ENCODE results near the gene PDAP1. TPM values are rescaled to one million over a fixed set of nuclear protein-coding genes. Genes with fewer than 3 reads are reported as not detected.

PDAP1 gene
- total and polyA plus RNA-seq, 2 experiments from 2014 or later = 93.1 to 134 TPM

DNA sequence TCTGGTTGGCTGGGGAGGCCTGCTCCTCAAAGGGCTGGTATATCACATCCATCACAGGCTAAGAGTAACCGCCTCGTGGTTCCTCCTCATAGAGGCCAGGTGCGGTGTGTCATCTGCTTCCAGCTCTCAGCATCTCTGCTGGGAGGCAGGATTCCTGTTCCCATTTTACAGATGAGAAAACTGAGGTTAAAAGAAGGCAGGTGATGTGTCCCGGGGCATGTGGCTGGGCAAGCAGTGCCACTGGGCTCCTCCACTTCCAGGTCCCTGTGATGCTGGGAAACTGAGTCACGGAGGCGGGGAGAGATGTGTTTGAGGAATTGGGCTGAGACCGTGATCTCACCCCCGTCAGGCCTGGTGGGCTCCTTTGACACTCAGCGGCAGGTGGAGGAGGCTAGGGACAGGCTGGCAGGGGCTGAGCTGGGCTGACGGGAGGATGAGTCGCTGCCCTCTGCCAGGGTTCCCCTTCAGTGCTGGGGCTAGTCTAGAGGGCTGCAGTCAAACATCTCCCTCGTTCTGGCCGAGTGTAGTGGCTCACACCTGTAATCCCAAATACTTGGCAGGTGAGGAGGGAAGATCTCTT, 24.5 kb downstream of the PDAP1 start (continued):
- TF ChIP-seq, protein P1, sequence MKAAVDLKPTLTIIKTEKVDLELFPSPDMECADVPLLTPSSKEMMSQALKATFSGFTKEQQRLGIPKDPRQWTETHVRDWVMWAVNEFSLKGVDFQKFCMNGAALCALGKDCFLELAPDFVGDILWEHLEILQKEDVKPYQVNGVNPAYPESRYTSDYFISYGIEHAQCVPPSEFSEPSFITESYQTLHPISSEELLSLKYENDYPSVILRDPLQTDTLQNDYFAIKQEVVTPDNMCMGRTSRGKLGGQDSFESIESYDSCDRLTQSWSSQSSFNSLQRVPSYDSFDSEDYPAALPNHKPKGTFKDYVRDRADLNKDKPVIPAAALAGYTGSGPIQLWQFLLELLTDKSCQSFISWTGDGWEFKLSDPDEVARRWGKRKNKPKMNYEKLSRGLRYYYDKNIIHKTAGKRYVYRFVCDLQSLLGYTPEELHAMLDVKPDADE (IDR thresholded peaks at IDR 0.05) = no peak

DNA sequence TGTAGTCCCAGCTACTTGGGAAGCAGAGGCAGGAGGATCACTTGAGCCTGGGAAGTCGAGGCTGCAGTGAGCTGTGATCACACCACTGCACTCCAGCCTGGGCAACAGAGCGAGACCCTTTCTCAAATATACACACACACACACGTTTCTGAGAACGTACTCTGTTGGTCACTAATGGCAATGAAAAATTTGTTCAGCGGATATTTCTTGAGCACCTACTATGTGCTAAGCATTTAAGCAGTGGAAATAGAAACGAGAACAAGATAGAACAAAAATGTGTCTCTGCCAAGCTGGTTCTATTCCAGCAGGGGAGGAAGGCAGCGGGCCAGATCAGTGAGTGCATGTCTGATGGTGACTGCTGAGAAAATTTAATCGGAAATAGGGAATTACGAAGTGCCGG, 25.2 kb downstream of the PDAP1 start:
- ATAC-seq (no peak), DNase-seq (ENCODE audit: low spot score) (no peak)
- Histone ChIP-seq H3K36me3 (ENCODE audit: insufficient read depth) (no peaks in the 10 kb centered on the region), H3K4me1 (ENCODE audit: insufficient read depth) (0 out of 2 replicates have a peak, but pooled peaks cover 10% of the 10 kb centered on the region), H3K9me2 (ENCODE audit: insufficient read depth) (no peaks in the 10 kb centered on the region), H3K4me3 (no peak overlapping the region), H3K4me2 (no peak overlapping the region), H3K27ac (ENCODE audit: low read depth) (no peak overlapping the region), H3F3A (replicated peaks; ENCODE audit: low read depth) (no peaks in the 10 kb centered on the region), H3K79me2 (replicated peaks; ENCODE audit: insufficient read depth) (peaks cover 12% of the 10 kb centered on the region), H3K27me3 (ENCODE audit: insufficient read depth) (no peaks in the 10 kb centered on the region), H4K20me1 (replicated peaks; ENCODE audit: insufficient read depth) (peaks cover 13% of the 10 kb centered on the region; the same call in 1 of the 2 replicates), H2AFZ (no peak overlapping the region)
- H3K9me3 Mint-ChIP-seq = no peaks in the 10 kb centered on the region
- H3K36me3 Mint-ChIP-seq (ENCODE audit: low read depth) = peaks cover 20% of the 10 kb centered on the region
- peaks cover 12% of the 10 kb centered on the region for H3K27me3 Mint-ChIP-seq (ENCODE audit: insufficient read depth, low read depth, poor library complexity)
- H3K27ac Mint-ChIP-seq = no peak overlapping the region
- peaks cover 14% of the 10 kb centered on the region for H3K4me1 Mint-ChIP-seq
- H3K4me3 Mint-ChIP-seq = no peak overlapping the region; the same call in 2 of the 3 replicates
- TF ChIP-seq JUNB (IDR thresholded peaks at IDR 0.05; ENCODE audit: unreplicated experiment) (no peak), POLR2AphosphoS5 (IDR thresholded peaks at IDR 0.05; ENCODE audit: low read depth) (no peak), EZH2phosphoT487 (IDR thresholded peaks at IDR 0.05; ENCODE audit: unreplicated experiment) (no peak), STAT1 (IDR thresholded peaks at IDR 0.05; ENCODE audit: unreplicated experiment) (no peak), CREB1 (CRISPR knock-in tag; IDR thresholded peaks at IDR 0.05; ENCODE audit: low read depth) (no peak), ZNF114 (CRISPR knock-in tag; IDR thresholded peaks at IDR 0.05) (no peak), ZNF331 (CRISPR knock-in tag; IDR thresholded peaks at IDR 0.05; ENCODE audit: low read depth) (no peak)
- TF ChIP-seq, protein P1 (IDR thresholded peaks at IDR 0.05) = no peak
- TF ChIP-seq, protein P2, sequence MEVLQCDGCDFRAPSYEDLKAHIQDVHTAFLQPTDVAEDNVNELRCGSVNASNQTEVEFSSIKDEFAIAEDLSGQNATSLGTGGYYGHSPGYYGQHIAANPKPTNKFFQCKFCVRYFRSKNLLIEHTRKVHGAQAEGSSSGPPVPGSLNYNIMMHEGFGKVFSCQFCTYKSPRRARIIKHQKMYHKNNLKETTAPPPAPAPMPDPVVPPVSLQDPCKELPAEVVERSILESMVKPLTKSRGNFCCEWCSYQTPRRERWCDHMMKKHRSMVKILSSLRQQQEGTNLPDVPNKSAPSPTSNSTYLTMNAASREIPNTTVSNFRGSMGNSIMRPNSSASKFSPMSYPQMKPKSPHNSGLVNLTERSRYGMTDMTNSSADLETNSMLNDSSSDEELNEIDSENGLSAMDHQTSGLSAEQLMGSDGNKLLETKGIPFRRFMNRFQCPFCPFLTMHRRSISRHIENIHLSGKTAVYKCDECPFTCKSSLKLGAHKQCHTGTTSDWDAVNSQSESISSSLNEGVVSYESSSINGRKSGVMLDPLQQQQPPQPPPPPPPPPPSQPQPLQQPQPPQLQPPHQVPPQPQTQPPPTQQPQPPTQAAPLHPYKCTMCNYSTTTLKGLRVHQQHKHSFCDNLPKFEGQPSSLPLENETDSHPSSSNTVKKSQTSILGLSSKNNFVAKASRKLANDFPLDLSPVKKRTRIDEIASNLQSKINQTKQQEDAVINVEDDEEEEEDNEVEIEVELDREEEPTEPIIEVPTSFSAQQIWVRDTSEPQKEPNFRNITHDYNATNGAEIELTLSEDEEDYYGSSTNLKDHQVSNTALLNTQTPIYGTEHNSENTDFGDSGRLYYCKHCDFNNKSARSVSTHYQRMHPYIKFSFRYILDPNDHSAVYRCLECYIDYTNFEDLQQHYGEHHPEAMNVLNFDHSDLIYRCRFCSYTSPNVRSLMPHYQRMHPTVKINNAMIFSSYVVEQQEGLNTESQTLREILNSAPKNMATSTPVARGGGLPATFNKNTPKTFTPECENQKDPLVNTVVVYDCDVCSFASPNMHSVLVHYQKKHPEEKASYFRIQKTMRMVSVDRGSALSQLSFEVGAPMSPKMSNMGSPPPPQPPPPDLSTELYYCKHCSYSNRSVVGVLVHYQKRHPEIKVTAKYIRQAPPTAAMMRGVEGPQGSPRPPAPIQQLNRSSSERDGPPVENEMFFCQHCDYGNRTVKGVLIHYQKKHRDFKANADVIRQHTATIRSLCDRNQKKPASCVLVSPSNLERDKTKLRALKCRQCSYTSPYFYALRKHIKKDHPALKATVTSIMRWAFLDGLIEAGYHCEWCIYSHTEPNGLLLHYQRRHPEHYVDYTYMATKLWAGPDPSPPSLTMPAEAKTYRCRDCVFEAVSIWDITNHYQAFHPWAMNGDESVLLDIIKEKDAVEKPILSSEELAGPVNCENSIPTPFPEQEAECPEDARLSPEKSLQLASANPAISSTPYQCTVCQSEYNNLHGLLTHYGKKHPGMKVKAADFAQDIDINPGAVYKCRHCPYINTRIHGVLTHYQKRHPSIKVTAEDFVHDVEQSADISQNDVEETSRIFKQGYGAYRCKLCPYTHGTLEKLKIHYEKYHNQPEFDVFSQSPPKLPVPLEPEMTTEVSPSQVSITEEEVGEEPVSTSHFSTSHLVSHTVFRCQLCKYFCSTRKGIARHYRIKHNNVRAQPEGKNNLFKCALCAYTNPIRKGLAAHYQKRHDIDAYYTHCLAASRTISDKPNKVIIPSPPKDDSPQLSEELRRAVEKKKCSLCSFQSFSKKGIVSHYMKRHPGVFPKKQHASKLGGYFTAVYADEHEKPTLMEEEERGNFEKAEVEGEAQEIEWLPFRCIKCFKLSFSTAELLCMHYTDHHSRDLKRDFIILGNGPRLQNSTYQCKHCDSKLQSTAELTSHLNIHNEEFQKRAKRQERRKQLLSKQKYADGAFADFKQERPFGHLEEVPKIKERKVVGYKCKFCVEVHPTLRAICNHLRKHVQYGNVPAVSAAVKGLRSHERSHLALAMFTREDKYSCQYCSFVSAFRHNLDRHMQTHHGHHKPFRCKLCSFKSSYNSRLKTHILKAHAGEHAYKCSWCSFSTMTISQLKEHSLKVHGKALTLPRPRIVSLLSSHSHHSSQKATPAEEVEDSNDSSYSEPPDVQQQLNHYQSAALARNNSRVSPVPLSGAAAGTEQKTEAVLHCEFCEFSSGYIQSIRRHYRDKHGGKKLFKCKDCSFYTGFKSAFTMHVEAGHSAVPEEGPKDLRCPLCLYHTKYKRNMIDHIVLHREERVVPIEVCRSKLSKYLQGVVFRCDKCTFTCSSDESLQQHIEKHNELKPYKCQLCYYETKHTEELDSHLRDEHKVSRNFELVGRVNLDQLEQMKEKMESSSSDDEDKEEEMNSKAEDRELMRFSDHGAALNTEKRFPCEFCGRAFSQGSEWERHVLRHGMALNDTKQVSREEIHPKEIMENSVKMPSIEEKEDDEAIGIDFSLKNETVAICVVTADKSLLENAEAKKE (CRISPR knock-in tag; IDR thresholded peaks at IDR 0.05) = no peak
- TF ChIP-seq, protein P3, sequence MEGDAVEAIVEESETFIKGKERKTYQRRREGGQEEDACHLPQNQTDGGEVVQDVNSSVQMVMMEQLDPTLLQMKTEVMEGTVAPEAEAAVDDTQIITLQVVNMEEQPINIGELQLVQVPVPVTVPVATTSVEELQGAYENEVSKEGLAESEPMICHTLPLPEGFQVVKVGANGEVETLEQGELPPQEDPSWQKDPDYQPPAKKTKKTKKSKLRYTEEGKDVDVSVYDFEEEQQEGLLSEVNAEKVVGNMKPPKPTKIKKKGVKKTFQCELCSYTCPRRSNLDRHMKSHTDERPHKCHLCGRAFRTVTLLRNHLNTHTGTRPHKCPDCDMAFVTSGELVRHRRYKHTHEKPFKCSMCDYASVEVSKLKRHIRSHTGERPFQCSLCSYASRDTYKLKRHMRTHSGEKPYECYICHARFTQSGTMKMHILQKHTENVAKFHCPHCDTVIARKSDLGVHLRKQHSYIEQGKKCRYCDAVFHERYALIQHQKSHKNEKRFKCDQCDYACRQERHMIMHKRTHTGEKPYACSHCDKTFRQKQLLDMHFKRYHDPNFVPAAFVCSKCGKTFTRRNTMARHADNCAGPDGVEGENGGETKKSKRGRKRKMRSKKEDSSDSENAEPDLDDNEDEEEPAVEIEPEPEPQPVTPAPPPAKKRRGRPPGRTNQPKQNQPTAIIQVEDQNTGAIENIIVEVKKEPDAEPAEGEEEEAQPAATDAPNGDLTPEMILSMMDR (conservative IDR thresholded peaks at IDR 0.05; ENCODE audit: low read depth in 2 of 2) = no peak
- TF ChIP-seq, protein P4, sequence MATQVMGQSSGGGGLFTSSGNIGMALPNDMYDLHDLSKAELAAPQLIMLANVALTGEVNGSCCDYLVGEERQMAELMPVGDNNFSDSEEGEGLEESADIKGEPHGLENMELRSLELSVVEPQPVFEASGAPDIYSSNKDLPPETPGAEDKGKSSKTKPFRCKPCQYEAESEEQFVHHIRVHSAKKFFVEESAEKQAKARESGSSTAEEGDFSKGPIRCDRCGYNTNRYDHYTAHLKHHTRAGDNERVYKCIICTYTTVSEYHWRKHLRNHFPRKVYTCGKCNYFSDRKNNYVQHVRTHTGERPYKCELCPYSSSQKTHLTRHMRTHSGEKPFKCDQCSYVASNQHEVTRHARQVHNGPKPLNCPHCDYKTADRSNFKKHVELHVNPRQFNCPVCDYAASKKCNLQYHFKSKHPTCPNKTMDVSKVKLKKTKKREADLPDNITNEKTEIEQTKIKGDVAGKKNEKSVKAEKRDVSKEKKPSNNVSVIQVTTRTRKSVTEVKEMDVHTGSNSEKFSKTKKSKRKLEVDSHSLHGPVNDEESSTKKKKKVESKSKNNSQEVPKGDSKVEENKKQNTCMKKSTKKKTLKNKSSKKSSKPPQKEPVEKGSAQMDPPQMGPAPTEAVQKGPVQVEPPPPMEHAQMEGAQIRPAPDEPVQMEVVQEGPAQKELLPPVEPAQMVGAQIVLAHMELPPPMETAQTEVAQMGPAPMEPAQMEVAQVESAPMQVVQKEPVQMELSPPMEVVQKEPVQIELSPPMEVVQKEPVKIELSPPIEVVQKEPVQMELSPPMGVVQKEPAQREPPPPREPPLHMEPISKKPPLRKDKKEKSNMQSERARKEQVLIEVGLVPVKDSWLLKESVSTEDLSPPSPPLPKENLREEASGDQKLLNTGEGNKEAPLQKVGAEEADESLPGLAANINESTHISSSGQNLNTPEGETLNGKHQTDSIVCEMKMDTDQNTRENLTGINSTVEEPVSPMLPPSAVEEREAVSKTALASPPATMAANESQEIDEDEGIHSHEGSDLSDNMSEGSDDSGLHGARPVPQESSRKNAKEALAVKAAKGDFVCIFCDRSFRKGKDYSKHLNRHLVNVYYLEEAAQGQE (IDR thresholded peaks at IDR 0.05; ENCODE audit: unreplicated experiment) = no peak
